Esophagus mucosa (tissue), 1 donor: Measurements from ENCODE around the gene AMPH. TPM values are rescaled to one million over a fixed set of nuclear protein-coding genes. Genes with fewer than 3 reads are reported as not detected.

Source experiments
- ATAC-seq: fragments of 200-7000 bp; cut with Tn5 transposase; one replicate; pipeline ENCODE4 v1.9.1; 2020
- total RNA-seq: library from RNA; stranded (reverse); gene quantifications from one replicate; pipeline ENCODE4 v1.2.4, GENCODE V29; 2023
- donor health status: DM: yes; HTN: yes; CAD: no.

The AMPH gene
- total RNA-seq, 1 donor from 2014 or later = 0.16 TPM

DNA sequence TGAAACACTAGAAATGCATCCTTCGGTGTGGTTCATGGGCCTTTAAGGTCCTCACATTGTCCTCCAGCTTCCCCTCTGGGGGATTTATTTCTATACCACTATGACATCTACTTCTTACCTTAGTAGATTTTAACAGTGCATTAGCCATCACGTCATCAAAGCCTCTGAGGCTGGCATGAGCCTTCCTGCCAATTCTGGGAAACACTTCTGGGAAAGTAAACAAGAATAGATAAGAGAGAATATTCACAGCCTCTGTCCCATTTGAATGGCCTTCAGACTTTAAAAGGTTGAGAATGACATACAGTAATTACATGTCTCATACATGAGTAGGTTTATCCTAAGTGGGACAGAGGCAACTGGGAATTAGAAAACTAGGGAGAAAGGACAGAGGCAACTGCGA, 89.7 kb downstream of the AMPH start:
- no peak for ATAC-seq

GRCh38 chr7:38539477-38540081, 91.6 kb downstream of the AMPH start:
- no peak for ATAC-seq

- no peak for ATAC-seq
Measured at GRCh38 chr7:38535073-38535472, 96.1 kb downstream of the AMPH start.

DNA sequence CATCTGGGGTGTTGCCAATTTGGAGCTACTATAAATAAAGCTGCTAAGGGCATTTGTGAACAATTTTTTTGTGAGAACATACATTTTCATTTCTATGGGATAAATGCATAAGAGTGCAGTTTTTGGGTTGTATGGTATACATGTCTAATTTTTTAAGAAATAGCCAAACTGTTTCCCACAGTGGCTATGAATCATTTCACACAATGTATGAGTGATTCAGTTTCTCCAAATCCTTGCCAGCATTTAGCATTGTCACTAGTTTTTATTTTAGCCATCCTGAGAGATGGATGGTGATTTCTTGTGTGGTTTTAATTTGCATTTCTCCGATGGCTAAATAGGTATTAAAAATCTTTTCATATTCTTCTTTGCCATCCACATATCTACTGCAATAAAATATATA, 105.3 kb downstream of the AMPH start:
- no peak for ATAC-seq

- no peak for ATAC-seq
Measured at GRCh38 chr7:38524786-38525185, 106.4 kb downstream of the AMPH start.

- ATAC-seq = no peak
Measured at GRCh38 chr7:38520741-38521140, 110.4 kb downstream of the AMPH start.

DNA sequence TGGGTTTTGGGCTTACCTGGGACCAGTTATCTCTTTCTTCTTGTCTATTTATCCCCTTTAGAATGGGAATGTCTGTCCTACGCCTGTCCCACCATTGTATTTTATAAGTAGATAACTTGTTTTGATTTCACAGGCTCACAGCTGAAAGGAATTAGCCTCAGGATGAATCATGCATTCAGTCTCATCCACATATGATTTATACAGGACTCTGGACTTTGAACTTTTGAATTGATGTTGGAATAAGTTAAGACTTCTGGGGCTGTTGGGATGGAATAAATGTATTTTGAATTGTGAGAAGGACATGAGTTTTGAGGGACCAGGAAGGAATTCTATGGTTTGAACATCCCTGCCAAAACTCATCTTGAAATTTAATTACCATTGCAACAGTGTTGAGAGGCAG, 112.6 kb downstream of the AMPH start:
- ATAC-seq = no peak

- no peak for ATAC-seq
Measured at GRCh38 chr7:38512704-38513103, 118.5 kb downstream of the AMPH start.

DNA sequence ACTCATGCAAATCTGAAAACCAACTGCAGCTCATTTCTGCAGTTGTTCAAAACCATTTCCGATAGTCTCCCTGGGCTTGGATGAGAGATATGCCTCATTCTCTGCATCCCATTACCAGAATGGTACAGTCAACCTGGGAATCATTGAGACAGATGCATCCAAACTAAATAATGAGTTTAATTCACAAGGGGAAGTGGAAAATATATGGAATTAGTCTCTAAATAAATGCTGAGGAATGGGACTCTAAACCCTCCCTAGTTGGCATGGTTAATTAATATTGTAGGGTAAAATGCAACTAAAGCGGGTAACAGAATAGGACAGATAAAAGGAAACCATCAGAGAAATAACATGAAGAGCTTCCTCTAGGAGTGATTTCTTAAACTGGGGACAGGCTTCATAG, 118.9 kb downstream of the AMPH start:
- no peak for ATAC-seq

DNA sequence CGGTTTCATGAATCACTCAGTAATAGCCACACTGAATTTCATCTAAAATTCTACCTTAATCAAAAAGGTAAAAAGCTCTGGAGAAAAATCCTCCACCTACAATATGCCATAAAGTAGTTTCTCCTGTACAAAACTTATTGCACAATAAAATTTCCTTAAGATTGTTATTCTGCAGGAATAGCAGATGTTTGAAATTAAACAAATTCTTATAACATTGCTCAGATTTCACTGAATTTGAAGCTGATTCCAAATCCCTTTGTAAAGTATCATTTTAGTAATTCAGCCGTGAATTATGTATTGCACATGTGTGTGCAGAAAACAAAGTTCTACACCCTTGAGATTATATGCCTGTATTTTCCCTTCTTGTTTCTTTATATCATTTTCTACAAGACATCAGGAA, 123.8 kb downstream of the AMPH start:
- no peak for ATAC-seq

DNA sequence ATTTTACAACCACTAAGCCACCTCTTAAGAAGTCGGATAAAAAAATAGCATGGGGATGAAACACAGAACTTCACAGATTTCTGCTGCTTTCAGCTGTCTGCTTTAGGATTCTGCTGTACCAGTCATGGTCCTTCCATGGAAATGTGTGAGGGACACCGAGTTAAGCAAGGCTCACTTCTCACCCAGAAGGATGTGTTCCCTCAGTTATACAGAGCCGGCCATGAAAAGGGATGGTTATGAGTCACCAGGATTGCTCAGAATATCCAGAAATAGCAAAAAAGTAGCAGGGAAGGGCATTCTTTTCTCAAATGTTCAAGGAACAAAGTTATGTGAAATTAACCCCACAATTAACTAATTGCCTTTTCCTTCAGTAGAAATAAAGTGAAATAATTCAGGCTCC, 124.4 kb downstream of the AMPH start:
- ATAC-seq = no peak

GRCh38 chr7:38506004-38506403, 125.2 kb downstream of the AMPH start:
- ATAC-seq = no peak

GRCh38 chr7:38504684-38505083, 126.5 kb downstream of the AMPH start:
- ATAC-seq = no peak

DNA sequence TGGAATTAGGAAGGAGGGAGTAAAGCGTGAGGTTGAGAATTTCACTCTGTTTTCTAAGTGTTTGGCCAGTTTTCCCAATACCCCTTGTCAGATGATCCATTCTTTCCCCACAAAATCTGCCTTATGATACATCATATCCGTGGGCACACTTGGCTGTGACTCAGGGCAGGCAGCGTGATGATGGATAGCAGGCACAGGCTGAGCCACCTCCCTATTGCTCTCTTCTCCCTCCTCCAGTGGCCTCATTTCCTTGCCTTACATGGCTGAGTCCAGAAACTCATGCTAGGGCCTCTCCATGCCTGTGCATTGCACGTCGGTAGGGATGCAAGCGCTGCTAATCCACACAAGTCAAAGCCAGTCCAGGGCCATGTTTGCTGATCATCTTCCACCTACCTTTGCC, 128.3 kb downstream of the AMPH start:
- ATAC-seq = no peak

GRCh38 chr7:38502289-38502688, 128.9 kb downstream of the AMPH start:
- no peak for ATAC-seq

DNA sequence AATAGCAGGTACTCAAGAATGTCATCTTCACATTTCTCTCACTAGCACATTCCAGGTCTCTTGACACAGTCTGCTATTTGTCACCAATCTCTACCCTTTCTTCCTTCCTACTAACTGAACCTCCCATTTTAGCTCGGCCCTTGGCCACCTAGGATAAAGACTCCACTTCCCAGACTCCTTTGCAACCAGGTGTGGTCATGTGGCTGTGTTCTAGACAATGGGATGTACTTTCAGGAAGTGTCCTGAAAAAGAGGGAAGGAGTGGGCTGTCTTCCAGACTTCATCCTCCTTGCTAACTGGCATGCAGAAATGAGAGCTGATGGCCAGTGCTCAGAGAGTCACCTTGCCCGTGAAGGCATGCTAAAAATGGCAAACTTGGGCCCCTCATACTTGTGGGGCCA, 139.2 kb downstream of the AMPH start:
- no peak for ATAC-seq

DNA sequence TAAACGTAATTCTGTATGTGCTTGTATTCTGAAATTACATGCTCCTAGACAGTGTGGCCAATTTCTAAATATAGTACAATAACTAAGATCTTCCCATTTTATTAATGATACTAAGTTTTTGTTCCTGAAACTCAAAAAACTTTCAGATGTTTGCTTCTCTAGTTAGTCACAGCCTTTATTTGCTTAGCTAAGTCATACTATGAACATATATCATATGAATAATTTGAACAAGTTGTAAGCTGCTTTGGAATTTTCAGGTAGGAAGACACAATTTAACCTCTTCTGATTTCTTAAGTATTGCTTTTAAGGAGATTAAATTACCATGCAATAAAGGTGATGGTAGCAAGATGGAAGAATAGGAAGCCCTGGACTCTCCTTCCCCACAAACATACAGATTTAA, 148.7 kb downstream of the AMPH start:
- ATAC-seq = no peak

DNA sequence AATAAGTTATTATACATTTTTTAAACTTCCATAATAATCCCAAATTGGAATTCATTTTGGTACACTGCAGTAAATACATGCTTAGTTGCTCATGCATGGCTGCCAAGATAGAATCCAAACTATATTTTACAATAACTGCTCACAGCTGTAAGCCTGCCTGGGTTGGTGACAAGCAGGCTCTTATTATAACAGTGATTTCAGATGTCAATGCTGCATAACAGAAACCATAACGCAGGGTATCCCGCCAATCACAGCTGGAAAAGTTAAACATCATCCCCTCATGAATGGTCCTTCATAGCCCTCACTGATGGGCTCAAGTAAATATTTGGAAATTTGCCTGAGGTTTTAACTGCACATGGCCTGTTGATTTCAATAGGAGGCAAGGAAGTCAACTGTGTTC, 149.8 kb downstream of the AMPH start:
- no peak for ATAC-seq

DNA sequence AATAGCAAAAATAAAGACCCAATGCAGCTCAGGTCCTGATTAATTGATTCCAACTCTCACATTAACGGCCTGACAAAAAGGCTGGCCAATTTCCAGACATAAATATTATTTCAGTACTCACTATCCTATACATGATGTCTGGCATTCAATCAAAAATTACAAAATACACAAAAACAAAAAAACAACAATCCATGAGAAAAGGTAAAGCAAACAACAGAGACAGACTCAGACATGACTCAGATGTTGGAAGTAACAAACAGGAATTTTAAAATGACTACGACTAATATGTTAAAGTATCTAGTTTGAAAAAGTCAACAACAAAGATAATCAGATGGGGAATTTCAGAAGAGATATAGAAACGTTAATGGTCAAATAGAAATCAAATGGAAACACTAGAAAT, 152.8 kb downstream of the AMPH start:
- no peak for ATAC-seq

DNA sequence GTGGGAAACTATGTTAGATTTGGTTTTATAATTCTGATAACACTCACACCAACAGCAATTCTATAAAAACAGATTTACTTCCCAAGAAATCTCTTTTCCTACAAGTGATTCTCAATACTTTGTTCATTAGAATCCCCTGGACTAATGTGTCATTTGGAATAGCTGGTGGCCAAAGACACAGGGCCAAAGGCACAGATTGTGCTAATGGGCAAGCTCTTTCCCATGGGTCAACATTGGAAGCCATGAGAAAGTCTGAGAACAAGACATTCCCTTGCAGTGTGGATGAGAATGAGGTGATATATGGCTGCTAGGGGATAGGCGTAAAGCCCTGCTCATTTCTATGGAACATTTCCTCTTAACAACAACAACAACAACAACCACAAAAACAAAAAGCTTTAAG, 153.8 kb downstream of the AMPH start:
- no peak for ATAC-seq

DNA sequence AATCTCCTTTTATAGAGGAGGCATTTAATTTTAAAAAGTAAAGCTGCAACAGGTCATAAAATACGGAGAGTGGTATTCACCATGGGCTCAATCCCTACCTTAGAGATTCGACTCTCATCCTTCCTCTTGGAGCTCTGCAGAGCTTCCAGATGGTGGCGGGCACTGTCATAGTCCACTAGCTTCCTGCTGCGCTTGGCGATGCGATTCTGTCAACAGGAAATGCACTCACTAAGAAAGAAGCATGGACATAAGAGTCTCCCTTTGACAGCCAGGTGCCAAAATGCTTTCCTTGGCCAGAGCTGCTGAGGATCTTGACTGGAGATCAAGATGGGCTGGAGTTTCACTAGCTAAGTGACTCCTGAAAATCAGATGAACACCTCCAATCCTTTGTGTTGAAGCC, 154.4 kb downstream of the AMPH start:
- no peak for ATAC-seq

DNA sequence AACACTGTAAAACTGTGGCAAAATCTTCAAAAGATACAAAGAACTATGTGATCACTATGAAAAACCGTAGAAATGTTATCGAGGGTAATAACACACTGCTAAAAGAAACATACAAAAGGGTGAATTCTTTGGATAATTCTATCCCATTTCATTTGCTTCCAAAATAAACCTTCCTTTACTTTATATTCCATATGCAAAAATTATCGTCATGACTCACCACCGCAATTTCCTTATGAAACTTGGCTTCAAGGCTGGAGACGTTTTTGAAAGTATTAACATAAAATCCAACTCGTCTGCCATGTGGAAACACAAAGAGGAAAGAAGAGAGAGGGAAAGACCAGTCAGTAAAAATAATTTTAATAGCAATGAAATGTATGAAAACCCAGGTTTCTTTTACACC, 165.2 kb downstream of the AMPH start:
- no peak for ATAC-seq

DNA sequence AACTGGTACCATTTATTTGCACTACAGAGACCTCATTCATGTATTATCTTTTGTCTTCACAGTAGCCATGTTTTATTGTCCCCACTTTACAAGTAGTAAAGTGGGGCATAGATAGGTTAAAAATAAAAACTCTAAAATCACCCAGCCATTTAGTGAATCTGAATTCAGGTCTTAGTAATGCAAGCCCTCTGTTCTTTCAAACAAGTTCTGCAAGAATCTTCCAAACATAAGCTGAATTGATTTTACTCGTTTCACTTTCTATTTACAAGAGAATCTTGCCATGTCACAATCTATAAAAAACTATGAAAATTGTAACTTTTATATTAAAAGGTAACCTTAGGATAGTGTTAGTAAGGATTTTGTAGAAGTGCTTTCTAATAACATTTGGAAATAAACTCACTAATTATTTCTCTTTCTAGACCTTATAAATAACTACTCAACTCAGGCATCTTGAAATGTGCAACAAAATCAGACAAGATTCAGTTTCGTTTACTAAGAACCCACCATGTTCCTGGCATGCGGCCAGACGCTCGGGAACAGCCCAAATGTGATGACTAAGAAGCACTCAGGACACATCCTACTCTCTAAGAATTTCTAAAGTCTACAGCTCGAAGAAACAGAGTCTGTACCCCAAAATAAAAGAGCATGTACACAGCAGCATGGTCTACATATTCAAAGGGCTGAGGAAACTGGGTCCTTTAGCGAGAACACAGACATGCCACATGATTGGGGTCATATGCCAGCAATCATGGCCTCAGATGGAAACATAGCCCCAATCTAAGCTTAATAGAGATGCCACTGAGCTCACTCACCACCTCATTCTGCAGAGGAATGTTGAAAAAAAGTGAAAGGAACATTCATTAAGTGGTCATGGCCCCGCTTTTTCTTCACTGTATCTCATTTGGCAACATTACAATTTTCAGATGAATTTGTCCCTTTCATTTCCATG, 167.6 kb downstream of the AMPH start:
- ATAC-seq = no peak

GRCh38 chr7:38462819-38463218, 168.4 kb downstream of the AMPH start:
- ATAC-seq = no peak
